Activated T-cell treated with anti-CD3 and anti-CD28 coated beads, Interleukin-2, amount 50 U/mL, for 4 hours (primary cell): ENCODE results near the gene CAB39. TPM values are rescaled to one million over a fixed set of nuclear protein-coding genes. Genes with fewer than 3 reads are reported as not detected.

ENCODE experiments used
- ATAC-seq, 2 donors: fragments of 200-7000 bp; cut with Tn5 transposase; one replicate each; pipeline ENCODE4 v1.10.0; 2021
- DNase-seq: peaks from one replicate; pipeline ENCODE4 v3.0.0-alpha.2; 2020
- H3K27me3 Mint-ChIP-seq: one replicate; pipeline ENCODE4 v1.8.0; 2021; ENCODE audit warnings: low read depth, mixed read lengths
- H3K36me3 Mint-ChIP-seq: one replicate; pipeline ENCODE4 v1.8.0; 2022; ENCODE audit warnings: mixed read lengths; ENCODE audit not compliant: insufficient read depth
- H3K4me1 Mint-ChIP-seq: one replicate; pipeline ENCODE4 v1.8.0; 2021; ENCODE audit warnings: low read depth, mixed read lengths
- H3K4me3 Mint-ChIP-seq: one replicate; pipeline ENCODE4 v1.8.0; 2021; ENCODE audit warnings: mild to moderate bottlenecking, moderate library complexity, mixed read lengths
- H3K9me3 Mint-ChIP-seq: one replicate; pipeline ENCODE4 v1.8.0; 2021; ENCODE audit warnings: mixed read lengths
- total RNA-seq, 3 donors: library from RNA; stranded (reverse); gene quantifications; one replicate each; pipeline ENCODE4 v1.2.1, GENCODE V29; 2021

CAB39 gene
- total RNA-seq, 3 donors from 2014 or later = 125 to 133 (median 128) TPM

DNA sequence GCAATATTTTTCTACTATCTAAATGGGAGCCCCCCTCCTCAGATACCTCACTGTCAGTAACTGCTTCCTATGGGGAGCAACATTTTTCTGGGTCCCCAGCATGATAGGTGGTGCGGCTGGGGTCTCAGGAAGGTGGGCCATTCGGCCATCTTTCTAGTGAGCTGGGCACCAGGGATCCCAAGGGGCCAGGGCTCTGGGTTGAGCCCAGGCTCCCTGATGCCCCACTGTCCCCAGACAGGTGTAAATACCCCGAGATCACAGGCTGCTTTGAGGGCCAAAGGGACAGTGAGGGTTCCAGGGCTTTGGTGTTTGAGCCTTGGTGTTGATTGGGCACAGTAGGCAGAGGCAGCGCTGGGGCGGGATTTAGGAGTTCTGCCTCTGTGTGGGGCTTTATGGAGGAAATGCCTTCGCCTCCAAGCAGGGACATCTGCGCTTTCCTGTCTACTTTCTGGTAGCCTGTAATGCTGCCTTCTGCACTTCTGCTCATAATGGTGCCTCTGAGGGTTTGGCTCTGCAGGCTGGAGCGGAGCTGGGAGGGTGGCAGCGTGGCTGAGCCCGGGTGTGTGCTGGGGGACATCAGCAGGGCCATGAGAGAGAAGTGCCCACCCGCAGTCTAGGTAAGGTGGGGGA lies 157.4 kb downstream of the CAB39 start:
- Mint-ChIP-seq H3K4me3 (no peak overlapping the region), H3K27me3 (no peaks in the 10 kb centered on the region), H3K9me3 (no peaks in the 10 kb centered on the region), H3K36me3 (no peaks in the 10 kb centered on the region), H3K4me1 (peaks cover 47% of the 10 kb centered on the region)
- ATAC-seq (no peak), DNase-seq (no peak)

Other genes starting within 250 kb of the CAB39 start
- gene ITM2C, start 152.1 kb downstream of the CAB39 start, total RNA-seq = 10 to 100 TPM; 17.2 to 29.4 (median 22.1) TPM
- 1 to 10 TPM; 1.2 to 1.6 (median 1.5) TPM for gene GPR55, start 212.4 kb downstream of the CAB39 start, total RNA-seq